Osteoblast (primary cell): ENCODE results near the gene KRTAP10-4. TPM values are rescaled to one million over a fixed set of nuclear protein-coding genes. Genes with fewer than 3 reads are reported as not detected.
A peak's percentile ranks its signal among the peaks of the same experiment; 100 is the strongest.

Experiments
- DNase-seq: peaks from one replicate; pipeline ENCODE4 v3.0.0; 2011; ENCODE audit warnings: low spot score, mixed read lengths; ENCODE audit not compliant: insufficient read length; ENCODE audit errors: missing footprints
- H2AFZ ChIP-seq: 2 replicates; pipeline ENCODE4 v1.6.0; 2011; ENCODE audit warnings: mild to moderate bottlenecking, low read length
- H3K27ac ChIP-seq: 2 replicates; pipeline ENCODE4 v1.5.1; 2011; ENCODE audit warnings: mild to moderate bottlenecking, low read depth, low read length, moderate library complexity
- H3K27me3 ChIP-seq: 2 replicates; pipeline ENCODE4 v1.6.0; 2012; ENCODE audit warnings: mild to moderate bottlenecking, control low read depth, inconsistent platforms, low read length, moderate library complexity; ENCODE audit not compliant: insufficient read depth
- H3K36me3 ChIP-seq: 2 replicates; pipeline ENCODE4 v1.5.1; 2011; ENCODE audit warnings: mild to moderate bottlenecking, low read length, control low read depth, moderate library complexity; ENCODE audit not compliant: insufficient read depth
- H3K4me1 ChIP-seq: 2 replicates; pipeline ENCODE4 v1.5.1; 2011; ENCODE audit warnings: mild to moderate bottlenecking, low read length, control low read depth, moderate library complexity; ENCODE audit not compliant: insufficient read depth
- H3K4me2 ChIP-seq: 2 replicates; pipeline ENCODE4 v1.6.0; 2011; ENCODE audit warnings: mild to moderate bottlenecking, low read length; ENCODE audit not compliant: insufficient read depth
- H3K4me3 ChIP-seq: fragments of 200-600 bp; sonication (generic); 3 replicates; pipeline ENCODE4 v1.5.1; 2012; ENCODE audit warnings: mild to moderate bottlenecking, low read length, inconsistent platforms; ENCODE audit not compliant: insufficient read depth
- H3K79me2 ChIP-seq: 2 replicates; pipeline ENCODE4 v1.6.0; 2012; ENCODE audit warnings: mild to moderate bottlenecking, low read length, control low read depth, inconsistent platforms; ENCODE audit not compliant: insufficient read depth
- H3K9me3 ChIP-seq: 2 replicates; pipeline ENCODE4 v1.5.1; 2011; ENCODE audit warnings: low read depth, low read length, control low read depth
- H4K20me1 ChIP-seq: 2 replicates; pipeline ENCODE4 v1.6.0; 2012; ENCODE audit warnings: mild to moderate bottlenecking, low read length, control low read depth; ENCODE audit not compliant: insufficient read depth
- total RNA-seq: library from RNA; depleted of rRNA; stranded (reverse); fragments of >200 nt; gene quantifications from 2 replicates; pipeline ENCODE4 v1.2.3, GENCODE V29; 2012
- TF ChIP-seq, protein P1 (sequence below): IDR thresholded peaks from 2 replicates; pipeline ENCODE4 v1.5.1; 2011; ENCODE audit warnings: mild to moderate bottlenecking, low read depth, low read length, moderate library complexity; ENCODE audit errors: extremely low read depth

The KRTAP10-4 gene
- total RNA-seq, 1 donor, result not detected

GRCh38 chr21:44571844-44572782 lies 1.4 kb upstream of the KRTAP10-4 start:
- H3K9me3 ChIP-seq, result peaks cover 3% of the 10 kb centered on the region
- H3K27me3 ChIP-seq, result peaks cover 14% of the 10 kb centered on the region
- H3K36me3 ChIP-seq, result no peaks in the 10 kb centered on the region
- H2AFZ ChIP-seq, result no peak overlapping the region
- H3K27ac ChIP-seq, result no peak overlapping the region
- no peak for DNase-seq
- H3K4me3 ChIP-seq, result no peak overlapping the region
- H4K20me1 ChIP-seq, result no peaks in the 10 kb centered on the region
- no peak overlapping the region for H3K4me2 ChIP-seq
- H3K4me1 ChIP-seq, result no peaks in the 10 kb centered on the region
- no peaks in the 10 kb centered on the region for H3K79me2 ChIP-seq
- TF ChIP-seq, protein P1, sequence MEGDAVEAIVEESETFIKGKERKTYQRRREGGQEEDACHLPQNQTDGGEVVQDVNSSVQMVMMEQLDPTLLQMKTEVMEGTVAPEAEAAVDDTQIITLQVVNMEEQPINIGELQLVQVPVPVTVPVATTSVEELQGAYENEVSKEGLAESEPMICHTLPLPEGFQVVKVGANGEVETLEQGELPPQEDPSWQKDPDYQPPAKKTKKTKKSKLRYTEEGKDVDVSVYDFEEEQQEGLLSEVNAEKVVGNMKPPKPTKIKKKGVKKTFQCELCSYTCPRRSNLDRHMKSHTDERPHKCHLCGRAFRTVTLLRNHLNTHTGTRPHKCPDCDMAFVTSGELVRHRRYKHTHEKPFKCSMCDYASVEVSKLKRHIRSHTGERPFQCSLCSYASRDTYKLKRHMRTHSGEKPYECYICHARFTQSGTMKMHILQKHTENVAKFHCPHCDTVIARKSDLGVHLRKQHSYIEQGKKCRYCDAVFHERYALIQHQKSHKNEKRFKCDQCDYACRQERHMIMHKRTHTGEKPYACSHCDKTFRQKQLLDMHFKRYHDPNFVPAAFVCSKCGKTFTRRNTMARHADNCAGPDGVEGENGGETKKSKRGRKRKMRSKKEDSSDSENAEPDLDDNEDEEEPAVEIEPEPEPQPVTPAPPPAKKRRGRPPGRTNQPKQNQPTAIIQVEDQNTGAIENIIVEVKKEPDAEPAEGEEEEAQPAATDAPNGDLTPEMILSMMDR, result no peak

- Histone ChIP-seq H3K4me1 (no peaks in the 10 kb centered on the region), H3K27ac (no peak overlapping the region), H3K9me3 (peaks cover 3% of the 10 kb centered on the region), H4K20me1 (no peaks in the 10 kb centered on the region), H3K27me3 (peaks cover 14% of the 10 kb centered on the region), H3K4me2 (no peak overlapping the region), H2AFZ (no peak overlapping the region), H3K4me3 (no peak overlapping the region), H3K79me2 (no peaks in the 10 kb centered on the region), H3K36me3 (no peaks in the 10 kb centered on the region)
- peak; percentile 86 for DNase-seq
- TF ChIP-seq, protein P1, result no peak
Measured at GRCh38 chr21:44572959-44573583, 458 bp upstream of the KRTAP10-4 start.

DNA sequence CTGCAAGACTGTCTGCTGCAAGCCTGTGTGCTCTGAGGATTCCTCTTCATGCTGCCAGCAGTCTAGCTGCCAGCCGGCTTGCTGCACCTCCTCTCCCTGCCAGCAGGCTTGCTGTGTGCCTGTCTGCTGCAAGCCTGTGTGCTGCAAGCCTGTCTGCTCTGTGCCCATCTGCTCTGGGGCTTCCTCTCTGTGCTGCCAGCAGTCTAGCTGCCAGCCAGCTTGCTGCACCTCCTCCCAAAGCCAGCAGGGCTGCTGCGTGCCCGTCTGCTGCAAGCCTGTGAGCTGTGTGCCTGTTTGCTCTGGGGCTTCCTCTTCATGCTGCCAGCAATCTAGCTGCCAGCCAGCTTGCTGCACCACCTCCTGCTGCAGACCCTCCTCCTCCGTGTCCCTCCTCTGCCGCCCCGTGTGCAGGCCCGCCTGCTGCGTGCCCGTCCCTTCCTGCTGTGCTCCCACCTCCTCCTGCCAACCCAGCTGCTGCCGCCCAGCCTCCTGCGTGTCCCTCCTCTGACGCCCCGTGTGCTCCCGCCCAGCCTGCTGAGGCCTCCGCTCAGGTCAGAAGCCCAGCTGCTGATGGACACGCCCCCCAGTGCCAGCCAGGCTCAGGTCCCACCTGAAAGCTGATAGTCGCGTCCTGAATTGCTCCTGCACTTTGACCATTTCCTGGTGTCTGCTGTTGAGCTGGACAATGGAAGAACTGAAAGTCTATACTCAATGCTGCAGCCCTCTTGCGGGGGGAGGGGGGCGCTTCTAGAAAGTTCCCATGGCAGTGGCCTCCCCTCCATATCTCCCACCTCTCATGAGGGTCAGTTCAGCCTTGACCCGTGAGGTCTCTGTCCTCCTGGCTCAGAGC lies 1.2 kb downstream of the KRTAP10-4 start:
- no peaks in the 10 kb centered on the region for H4K20me1 ChIP-seq
- H3K4me3 ChIP-seq, result no peak overlapping the region
- no peaks in the 10 kb centered on the region for H3K79me2 ChIP-seq
- H3K27me3 ChIP-seq, result peaks cover 14% of the 10 kb centered on the region
- H3K4me1 ChIP-seq, result no peaks in the 10 kb centered on the region
- H3K9me3 ChIP-seq, result peaks cover 3% of the 10 kb centered on the region
- no peak overlapping the region for H3K27ac ChIP-seq
- no peak overlapping the region for H3K4me2 ChIP-seq
- TF ChIP-seq, protein P1, result no peak
- no peak overlapping the region for H2AFZ ChIP-seq
- H3K36me3 ChIP-seq, result no peaks in the 10 kb centered on the region
- no peak for DNase-seq
